Measurements from ENCODE around the gene TDP2.
"Not testable (repeated sequence)": the region's sequence is repeated elsewhere in the genome, so short reads cannot be mapped to it uniquely, and the experiment has no call there.

Gene TDP2

DNA sequence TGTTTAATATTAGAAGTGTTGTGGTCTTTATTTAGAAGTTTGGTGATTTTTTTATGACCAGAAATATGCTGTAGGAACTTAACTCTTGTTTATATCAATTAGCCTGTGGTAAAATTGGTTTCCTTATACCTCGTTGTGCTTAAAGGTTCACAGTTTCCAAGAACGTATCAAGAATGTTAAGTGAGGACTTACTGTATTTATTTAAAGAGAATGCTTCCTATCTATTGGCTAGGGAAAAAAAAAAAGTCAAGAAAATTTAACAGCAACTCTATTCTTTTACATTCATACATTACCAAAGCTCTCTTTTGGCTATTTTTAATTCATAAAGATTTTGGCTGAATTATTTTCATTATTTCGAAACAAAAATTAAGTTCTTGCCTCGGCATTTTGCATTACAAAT lies 22.3 kb downstream of the TDP2 start:
- no peak for DNase-seq

DNA sequence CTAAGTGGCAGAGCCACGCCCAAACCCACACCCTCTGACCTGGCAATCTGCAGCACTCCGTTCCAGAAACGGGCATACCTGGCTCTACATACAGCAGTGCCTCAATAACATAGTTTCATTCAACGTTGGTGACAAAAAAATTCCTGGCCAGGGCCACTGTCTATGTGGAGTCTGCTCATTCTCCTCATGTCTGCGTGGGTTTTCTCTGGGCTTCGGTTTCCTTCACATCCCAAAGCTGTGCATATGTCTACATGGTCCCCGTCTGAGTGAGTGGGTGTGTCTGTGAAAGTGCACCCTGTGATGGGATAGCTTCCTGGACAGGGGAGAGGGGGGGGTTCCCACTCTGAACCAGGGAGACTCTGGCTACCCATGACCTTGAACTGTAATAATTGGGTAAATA lies 22.8 kb downstream of the TDP2 start:
- no peak for DNase-seq

DNA sequence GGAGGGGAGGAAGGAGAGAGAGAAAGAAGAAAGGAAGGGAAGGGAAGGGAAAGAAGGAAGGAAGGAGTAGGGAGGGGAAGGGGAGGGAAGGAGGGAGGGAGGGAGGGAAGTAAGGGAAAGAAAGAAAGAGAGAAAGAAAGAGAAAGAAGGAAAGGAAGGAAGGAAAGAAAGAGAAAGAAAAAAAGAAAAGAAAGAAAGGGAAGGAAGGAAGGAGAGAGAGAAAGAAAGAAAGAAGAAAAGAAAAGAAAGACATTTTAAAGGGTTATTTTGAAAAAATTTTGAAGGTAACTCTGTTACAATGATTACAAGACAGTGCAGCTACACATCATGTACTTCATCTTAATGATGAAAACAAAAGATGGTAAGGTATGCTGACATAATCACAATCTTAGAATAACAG lies 24.6 kb downstream of the TDP2 start:
- no peak for DNase-seq

DNA sequence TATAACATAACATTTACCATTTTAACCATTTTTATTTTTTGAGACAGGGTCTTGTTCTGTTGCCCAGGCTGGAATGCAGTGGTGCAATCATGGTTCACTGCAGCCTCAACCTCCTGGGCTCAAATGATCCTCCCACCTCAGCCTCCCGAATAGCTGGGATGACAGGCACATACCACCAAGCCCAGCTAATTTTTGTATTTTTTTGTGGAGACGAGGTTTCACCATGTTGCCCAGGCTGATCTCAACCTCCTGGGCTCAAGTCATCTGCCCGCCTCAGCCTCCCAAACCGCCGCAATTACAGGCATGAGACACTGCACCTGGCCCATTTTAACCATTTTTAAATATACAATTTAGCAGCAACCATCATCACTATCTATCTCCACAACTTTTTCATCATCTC lies 26.1 kb downstream of the TDP2 start:
- not testable (repeated sequence) for DNase-seq

DNA sequence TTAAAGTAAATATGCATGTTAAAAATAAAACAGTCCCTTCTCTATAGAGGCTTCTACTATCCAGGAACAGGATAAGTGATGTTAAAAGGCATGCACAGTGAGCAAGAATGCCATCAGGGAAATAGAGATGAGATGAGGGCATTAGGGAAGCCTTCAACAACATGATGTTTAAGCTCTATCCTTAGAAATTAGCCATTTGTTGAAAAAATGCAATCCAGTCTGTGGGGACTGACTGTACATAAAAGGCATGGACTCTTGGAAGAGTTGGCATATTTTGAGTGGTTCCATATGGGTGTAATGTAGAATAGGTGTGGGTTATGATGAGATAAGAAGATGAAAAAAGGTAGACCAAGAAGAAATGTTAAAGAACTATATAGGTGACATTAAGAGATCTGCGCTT lies 26.5 kb downstream of the TDP2 start:
- no peak for DNase-seq

DNA sequence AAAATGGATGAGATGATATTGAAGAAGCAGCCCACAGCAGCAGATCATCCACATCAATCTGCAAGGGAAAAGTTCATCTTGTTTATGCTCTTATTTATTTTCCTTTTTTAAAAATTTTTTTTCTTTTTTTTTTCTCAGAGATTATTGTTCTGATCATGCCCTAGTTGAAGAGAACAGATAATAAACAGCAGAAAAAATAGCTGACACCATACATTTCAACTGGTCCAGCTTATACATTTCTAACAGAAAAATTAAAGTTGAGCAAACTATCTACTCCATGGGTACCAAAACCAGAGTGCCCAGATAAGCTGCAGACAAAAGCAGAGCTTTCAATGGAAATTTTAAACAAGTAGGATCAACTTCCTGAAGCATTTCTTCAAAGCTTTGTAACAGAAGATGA lies 30.0 kb downstream of the TDP2 start:
- no peak for DNase-seq

DNA sequence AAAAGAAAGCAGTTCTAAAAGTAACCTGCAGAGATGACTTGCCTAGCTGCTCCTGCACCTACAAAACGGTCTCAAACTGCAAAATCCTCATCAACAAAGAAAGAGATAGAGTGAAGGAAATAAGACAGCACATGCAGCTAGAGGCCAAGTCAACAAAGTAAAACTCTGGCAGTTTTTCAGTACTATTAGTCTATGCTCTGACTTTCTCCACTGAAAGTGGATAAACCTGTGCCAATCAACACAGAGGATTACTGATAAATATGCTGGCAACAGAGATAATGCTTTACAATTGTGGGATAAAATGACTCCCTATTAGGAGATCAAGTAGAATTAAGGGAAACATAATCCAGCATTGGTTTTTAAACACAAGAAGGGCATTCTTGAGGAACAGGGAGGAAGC lies 34.1 kb downstream of the TDP2 start:
- no peak for DNase-seq

DNA sequence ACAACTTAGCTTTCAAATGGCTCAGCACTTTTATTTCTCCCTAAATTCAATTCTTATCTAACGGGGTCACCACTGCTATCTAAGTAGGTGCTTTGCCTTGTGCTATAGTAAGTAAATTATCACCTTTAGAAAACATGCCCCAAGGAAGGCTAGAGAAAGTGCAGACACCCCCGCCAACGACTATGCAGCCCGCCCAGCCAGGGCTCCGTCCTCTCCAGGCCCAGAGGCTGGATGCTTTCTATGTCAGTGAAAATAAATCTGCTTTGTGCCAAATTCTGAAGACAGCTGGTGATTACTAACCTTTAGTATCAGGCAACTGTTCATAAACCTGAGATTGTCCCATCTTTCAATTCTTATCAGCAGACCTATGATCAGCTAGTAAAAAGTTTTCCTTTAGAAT lies 35.0 kb downstream of the TDP2 start:
- DNase-seq = no peak

DNA sequence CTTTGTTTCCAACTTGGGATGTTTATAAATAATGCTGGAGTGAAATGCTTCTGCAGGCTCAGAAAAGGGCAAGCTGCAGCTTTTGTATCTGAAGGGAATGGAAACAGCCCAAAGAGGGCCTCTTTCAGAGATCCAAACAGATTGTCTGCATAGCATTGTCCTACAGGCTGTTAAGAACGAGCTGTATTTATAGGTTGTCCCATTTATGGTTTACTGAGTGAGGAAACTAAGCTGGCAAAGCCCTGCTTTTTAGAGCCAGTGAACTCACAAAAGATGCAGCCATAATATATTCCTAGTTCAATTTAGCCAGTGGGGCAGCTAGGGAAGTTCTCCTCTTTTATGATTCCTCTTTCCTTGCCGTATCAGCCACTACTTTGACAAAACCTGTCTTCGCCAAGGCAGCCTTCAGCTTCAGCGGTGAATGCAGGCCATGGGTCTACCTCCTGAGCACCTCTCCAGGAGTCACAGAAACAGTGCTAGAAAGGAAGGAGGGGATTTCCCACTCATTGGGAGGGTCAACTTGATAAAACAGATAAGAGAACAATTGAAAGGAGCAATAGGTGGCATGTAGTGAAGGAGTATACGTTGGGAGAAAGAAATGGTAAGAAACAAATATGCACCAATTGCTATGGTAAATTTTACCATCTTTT lies 35.7 kb downstream of the TDP2 start:
- DNase-seq = no peak

DNA sequence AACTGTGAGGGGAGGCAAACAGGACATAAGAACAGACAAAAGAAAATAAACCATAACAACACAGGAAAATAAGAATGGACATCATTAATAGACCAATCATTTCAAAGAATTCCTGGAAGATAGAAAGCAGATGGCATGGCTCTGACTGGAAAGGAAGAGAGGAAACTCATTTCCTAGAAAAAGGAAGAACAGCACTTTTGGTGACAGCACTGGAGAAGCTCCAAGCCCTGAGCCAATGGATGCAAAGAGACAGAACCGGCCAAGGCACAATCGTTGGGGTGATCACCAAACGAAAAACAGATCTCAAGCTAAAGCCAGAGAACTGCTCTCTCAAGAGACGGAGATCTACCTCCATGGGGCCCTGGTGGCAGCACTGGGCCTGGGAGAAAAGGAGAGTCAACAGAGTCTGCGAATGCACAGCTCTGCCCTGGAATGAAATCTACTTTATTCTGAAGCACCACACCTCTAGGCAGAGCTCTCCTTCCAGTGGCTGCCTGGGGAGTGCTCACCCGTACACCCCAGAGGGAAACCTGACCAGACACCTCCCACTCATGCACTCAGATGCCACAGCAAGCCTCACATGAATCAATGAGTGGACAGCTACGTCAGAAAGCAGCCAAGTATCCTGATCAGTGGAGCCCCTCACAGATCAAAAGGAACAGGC lies 44.9 kb downstream of the TDP2 start:
- DNase-seq = no peak

DNA sequence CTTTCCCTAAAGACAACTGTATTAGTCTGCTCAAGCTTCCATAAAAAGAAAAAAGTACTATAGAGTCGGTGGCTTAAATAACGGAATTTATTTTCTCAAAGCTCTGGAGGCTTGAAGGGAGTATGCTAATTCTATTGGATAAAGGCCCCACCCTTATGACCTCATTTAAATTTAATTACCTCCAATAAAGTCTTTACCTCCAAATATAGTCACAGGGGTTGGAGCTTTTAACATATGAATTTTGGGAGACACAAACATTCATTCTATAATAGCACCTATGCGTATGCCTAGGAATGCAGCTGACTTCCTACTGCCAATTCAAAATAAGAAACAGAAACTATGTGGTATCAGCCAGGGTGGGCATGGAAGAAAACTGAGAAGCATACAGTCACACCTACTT lies 46.1 kb downstream of the TDP2 start:
- DNase-seq = no peak

DNA sequence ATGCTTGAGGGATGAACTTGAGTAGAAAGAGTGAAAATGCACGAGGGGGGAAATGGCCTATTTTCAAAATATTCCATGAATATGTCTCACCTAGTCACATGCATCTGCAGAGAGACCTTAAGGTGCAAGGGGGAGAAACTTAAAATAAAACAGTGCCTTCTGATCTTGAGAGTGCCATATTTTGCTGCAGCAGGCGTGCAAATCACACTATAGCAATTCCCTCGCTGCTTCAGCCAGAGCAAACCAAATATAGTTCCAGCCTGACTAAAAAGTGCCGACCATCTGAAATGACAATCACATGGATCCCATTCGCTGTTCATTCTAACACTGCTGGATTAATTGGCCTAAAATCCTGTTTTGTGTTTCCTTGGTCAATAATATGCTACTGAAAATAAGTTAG lies 47.0 kb downstream of the TDP2 start:
- DNase-seq = no peak

DNA sequence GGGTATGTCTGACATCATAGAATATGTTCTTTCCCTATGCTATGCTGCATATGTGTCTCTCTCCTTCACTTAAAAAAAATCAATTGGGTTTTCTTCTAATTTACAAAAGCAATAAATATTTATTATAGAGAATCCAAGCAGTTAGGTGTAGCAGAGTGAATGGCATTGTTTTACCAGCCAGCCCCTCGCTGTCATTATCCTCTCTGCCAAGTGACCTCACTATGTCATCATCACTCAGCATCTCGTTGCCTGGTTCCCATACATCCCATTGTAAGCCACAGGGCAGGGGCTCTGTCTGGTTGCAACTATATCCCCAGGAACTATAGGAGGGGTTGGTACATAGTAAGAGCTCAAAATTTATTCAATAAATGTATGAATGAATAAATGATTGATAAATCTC lies 52.1 kb downstream of the TDP2 start:
- DNase-seq = no peak

DNA sequence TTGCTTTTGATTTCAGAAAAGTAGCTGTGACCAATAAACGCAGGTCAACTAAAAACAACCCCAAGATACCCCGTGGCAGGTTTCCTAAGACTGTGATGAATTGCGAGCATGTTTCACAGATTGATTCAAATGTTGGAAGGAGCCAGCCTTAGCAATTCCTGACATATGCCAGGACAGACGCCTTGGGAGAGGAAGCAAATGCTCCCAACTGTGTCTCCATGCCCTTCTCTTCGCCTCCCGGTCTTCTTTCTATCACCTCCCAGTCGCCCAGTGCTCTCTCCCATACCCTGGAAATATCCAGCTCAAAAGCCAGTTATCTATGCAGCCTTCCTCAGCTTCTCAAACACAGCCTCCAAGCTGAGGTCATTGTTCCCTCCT lies 52.7 kb downstream of the TDP2 start:
- no peak for DNase-seq

DNA sequence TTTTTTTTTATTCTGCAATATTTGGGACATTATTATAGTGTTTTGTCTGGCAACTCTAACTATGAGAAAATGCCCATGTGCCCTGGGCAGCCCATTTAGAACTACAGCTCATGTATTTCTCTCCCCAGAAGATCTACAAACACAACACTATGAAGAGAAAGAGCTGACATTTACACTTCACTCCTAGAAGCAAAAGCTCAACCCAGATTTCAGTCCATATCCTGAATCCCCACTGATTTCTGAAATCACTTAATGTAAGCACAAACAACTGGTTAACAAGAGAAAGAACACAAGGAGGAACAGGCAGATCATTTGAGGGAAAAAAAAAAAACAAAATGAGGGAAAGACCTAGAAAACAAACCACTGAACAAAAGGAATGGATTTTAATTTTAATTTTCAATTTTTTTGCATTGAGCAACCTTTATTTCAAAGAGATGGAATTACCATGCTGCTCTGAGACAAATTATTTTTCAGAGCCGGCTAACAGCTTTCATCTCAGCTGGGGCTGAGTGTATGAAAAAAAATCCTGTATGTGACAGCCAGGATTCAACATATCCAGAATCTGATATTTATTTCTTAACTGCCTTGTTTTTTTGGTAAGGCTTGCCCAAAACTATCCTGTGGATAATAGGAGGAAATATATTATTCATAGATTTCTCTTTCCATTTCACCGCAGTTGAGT lies 53.2 kb downstream of the TDP2 start:
- no peak for DNase-seq

DNA sequence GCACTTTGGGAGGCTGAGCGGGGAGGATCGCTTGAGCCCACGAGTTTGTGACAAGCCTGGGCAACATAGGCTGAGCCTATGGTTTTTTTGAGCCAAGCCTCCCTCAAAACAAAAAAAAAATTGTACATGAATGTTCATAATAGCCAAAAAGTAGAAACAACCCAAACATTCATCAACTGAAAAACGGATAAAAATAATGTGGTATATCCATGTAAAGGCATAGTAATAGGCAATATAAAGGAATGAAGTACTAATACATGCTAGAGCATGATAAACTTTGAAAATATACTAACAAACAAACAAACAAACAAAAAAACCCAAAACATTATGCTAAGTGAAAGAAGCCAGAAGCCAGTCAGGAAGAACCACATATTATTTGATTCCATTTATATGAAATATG lies 56.0 kb downstream of the TDP2 start:
- no peak for DNase-seq

DNA sequence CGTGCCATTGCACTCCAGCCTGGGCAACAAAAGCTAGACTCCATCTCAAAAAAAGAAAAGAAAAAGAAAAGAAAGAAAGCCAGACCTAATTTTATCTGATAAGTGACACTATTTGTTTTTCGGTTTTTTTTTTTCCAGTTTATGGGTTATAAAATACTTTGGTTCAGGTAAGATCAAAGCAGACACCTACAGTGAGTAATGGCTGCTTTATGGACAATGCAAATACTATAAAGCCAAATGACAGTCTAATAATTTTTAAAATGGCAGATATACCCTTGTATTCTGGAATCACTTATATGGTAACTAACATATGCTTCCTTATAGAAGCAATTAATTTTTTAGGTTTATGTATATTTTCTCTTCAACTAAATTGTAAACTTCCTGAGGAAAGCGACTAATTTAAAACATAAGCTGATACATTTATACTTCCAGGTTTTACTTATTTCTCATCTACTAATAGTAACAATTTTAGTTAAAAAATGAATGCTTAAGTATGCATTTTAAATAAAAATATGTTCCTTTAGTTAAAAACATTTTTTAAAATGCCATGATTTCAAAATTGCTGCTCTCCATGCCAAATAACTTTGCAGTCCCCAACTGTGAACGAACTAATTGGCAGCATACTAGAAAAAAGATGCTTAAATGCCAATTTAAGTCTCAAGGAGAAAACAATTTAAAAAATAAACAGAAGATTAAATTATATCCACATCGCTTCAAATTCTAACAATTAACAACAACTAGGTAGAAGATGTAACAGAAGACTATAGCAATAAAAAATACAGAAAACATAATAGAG lies 59.2 kb downstream of the TDP2 start:
- no peak for DNase-seq

DNA sequence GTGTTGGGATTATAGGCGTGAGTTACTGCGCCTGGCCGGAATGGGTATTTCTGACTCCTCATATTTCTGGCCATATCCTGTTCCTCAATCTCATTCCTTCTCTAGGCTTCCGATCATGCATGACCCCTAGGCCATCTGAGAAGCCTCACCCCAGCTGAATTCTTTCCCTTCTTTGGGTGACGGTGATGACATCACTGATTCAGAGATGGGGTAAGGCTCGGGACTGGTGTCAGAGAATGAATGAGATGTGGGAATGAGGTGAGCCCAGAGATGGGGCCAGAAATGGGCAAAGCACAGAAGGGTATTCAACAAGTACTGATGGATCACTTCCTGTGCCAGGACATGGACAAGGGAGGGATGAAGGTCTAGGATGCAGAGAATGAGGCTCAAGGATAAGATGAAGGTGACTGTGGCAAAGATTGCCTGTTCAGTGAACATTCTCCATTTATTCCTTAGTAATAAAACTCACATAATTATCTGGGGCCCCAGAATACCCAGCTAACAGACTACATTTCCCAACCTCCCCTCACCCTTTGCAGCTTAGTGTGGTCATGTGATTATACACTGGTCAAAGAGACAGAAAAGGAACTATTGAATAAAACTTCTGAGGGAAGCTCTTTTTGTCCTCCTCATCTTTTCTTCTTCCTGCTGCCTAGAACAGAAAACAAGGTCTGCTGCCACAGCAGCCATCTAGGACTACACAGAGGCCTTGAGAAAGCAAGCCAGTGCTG lies 60.3 kb downstream of the TDP2 start:
- DNase-seq = no peak

DNA sequence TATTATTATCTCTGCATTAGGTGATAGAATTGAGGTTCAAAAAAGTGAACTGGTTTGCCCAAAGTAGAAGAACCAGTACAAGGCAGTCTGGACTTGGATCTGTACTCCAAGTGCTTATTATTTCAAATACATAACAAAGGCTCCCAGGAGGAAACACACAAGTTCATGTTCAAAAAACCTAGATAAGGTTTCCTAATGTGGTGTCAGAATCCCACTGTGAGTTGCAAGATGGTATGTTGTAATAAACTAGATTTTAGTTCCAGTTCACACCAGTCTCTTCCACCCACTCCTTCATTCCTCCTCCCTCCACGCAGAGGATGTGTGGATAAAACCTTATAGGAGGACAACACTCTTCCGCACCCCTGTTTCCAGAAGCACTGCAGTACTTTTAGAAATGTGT lies 63.5 kb downstream of the TDP2 start:
- no peak for DNase-seq

DNA sequence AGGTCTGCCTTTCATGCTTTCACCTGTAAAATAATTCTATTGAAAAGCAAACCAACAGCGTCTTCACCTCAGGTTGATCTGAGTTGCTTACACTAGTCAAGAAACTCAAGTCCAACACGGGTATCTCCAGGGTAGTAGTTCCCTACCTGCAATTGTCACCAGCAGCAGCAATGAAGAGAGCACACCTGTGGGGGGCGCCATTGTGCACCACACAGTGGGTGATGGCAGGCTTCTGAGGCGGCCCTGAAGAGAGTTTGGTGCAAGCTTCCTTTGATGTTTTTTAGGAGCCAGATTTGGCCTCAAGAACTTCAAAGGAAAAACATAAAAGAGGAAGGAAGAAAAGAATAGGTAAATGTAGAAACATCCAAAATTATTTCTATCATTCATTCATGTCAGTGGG lies 65.8 kb downstream of the TDP2 start:
- no peak for DNase-seq

All from kidney glomerular epithelial cell (primary cell).